K562 (cell line): ENCODE measurements around the gene SAT1. TPM values are rescaled to one million over a fixed set of nuclear protein-coding genes. Genes with fewer than 3 reads are reported as not detected.

Experiments used
- CREB3L1 ChIP-seq: fragments of 450-650 bp; IDR thresholded peaks from 2 replicates; pipeline ENCODE4 v1.6.1; 2014; ENCODE audit warnings: low read depth, mild to moderate bottlenecking, moderate library complexity, borderline replicate concordance
- DEAF1 ChIP-seq: fragments of 450-650 bp; formaldehyde crosslinking; IDR thresholded peaks from 2 replicates; pipeline ENCODE4 v1.4.0; 2020; ENCODE audit warnings: mild to moderate bottlenecking, moderate library complexity
- RHOXF2B ChIP-seq: fragments of 250-450 bp; sonication (Bioruptor Pico); conservative IDR thresholded peaks from 2 replicates; pipeline ENCODE4 v1.5.1; 2021
- TBP ChIP-seq: optimal IDR thresholded peaks from 2 replicates; pipeline ENCODE3; 2011; ENCODE audit warnings: low read depth, low read length, improper control_type of control experiment
- TFE3 ChIP-seq: fragments of 450-650 bp; formaldehyde crosslinking; IDR thresholded peaks from 2 replicates; pipeline ENCODE4 v1.4.0; 2020; ENCODE audit warnings: mild to moderate bottlenecking, mixed read lengths
- ZNF121 ChIP-seq: sonication (generic); formaldehyde crosslinking; conservative IDR thresholded peaks from 2 replicates; pipeline ENCODE4 v1.8.0; 2022; ENCODE audit warnings: missing genetic modification reagents
- ZNF436 ChIP-seq: fragments of 250-450, 450-650 bp; sonication (Bioruptor Pico); formaldehyde crosslinking; IDR thresholded peaks from 2 replicates; pipeline ENCODE4 v1.7.0; 2020; ENCODE audit warnings: mild to moderate bottlenecking
- polyA plus RNA-seq, 8 experiments: library from polyadenylated mRNA; depleted of rRNA in 4 of 8; stranded (reverse) in 5 of 8; unstranded in 3 of 8; fragments of >200 nt; fragmentation: Nextera tagmentation in 2 of 8; fragmentation: Illumina TruSeq in 1 of 8; extraction: Ambion mirVana in 2 of 8; extraction: Trizol in 1 of 8; gene quantifications; 2 replicates each; pipeline versions ENCODE4 v1.2.1 to v1.2.3, GENCODE V29; 2011 to 2014; ENCODE audit warnings: inconsistent platforms in 1 of 8, missing spikeins in 1 of 8
- total RNA-seq, 7 experiments: library from RNA; depleted of rRNA in 6 of 7; stranded (reverse); fragments of >200 nt in 6 of 7; fragmentation: Illumina TruSeq in 2 of 7; extraction: Trizol in 2 of 7; gene quantifications; 2 replicates each; pipeline versions ENCODE4 v1.2.1 to v1.2.3, GENCODE V29; 2011 to 2021; ENCODE audit warnings: low replicate concordance in 1 of 7
- TF ChIP-seq, protein P1 (sequence below), 3 experiments: fragments of 200-800 bp in 1 of 3; fragments of 250-450 bp in 1 of 3; fragments of 450-650 bp in 1 of 3; sonication (Bioruptor Pico) in 1 of 3; sonication (Bioruptor generic) in 1 of 3; formaldehyde crosslinking in 1 of 3; IDR thresholded peaks; 2 replicates each; pipeline versions ENCODE4 v1.6.1 to v1.8.0; 2016 to 2022; ENCODE audit warnings: mild to moderate bottlenecking in 2 of 3, missing genetic modification characterization in 2 of 3, missing compliant biosample characterization in 1 of 3, moderate library complexity in 1 of 3

The SAT1 gene
- total and polyA plus RNA-seq, 9 of the 15 experiments (the other 6 are each of a cell fraction or from before 2014, with no cell fraction given) = 47.4 to 194 (median 74.1) TPM

DNA sequence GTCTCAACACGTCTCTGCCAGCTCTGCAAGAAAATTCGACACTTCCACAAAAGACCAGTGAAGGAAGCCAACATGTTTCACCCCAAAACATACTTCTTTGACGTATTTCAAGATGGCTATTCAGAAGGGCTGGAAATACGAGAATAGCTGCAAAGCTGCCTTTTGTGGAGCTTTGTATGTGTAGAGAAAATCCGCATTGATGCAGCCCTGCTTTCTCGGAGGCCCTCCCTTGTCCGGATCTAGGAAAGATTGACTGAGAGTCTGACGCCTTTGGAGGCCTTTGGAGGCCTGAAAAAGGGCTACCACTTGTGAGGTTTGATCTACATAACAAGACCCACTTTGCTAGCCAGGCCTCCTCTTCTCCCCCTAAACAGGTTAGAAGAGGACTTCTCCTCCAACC is 12.2 kb downstream of the SAT1 start (continued):
- no peak for TF ChIP-seq DEAF1 (CRISPR knock-in tag)
- no peak for TF ChIP-seq ZNF121 (CRISPR knock-in tag)
- TF ChIP-seq TBP = no peak
- TF ChIP-seq RHOXF2B (CRISPR knock-in tag) = no peak
- no peak for TF ChIP-seq ZNF436 (CRISPR knock-in tag)
- no peak for TF ChIP-seq CREB3L1
- no peak for TF ChIP-seq TFE3 (CRISPR knock-in tag)
- TF ChIP-seq, protein P1, sequence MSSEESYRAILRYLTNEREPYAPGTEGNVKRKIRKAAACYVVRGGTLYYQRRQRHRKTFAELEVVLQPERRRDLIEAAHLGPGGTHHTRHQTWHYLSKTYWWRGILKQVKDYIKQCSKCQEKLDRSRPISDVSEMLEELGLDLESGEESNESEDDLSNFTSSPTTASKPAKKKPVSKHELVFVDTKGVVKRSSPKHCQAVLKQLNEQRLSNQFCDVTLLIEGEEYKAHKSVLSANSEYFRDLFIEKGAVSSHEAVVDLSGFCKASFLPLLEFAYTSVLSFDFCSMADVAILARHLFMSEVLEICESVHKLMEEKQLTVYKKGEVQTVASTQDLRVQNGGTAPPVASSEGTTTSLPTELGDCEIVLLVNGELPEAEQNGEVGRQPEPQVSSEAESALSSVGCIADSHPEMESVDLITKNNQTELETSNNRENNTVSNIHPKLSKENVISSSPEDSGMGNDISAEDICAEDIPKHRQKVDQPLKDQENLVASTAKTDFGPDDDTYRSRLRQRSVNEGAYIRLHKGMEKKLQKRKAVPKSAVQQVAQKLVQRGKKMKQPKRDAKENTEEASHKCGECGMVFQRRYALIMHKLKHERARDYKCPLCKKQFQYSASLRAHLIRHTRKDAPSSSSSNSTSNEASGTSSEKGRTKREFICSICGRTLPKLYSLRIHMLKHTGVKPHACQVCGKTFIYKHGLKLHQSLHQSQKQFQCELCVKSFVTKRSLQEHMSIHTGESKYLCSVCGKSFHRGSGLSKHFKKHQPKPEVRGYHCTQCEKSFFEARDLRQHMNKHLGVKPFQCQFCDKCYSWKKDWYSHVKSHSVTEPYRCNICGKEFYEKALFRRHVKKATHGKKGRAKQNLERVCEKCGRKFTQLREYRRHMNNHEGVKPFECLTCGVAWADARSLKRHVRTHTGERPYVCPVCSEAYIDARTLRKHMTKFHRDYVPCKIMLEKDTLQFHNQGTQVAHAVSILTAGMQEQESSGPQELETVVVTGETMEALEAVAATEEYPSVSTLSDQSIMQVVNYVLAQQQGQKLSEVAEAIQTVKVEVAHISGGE (CRISPR knock-in tag; IDR thresholded peaks at IDR 0.05) = no peak
